Measurements from ENCODE around the gene CNOT1. TPM values are rescaled to one million over a fixed set of nuclear protein-coding genes. Genes with fewer than 3 reads are reported as not detected.

The CNOT1 gene
- total and polyA plus RNA-seq, 2 of the 4 experiments (the other 2 are of a cell fraction): 85.5 to 357 TPM

- dilution Hi-C loops (cut with HindIII; ENCODE audit: low sequenced_read_pairs, unreplicated experiment): no loop called here
- CTCF ChIA-PET: interaction anchor here (0.6 to 1.1 kb wide), 2 partner anchors 11 to 13 kb away, joined by 3 read pairs; no protein-coding TSS in a partner anchor
- Histone ChIP-seq H2AK5ac (ENCODE audit: low read depth, low read length) (peak overlapping the region; percentile 67; the same call in 1 of the 2 replicates), H3K56ac (ENCODE audit: extremely low read depth, insufficient read depth, low read length) (0 out of 2 replicates have a peak overlapping the region, but pooled peaks have one; percentile 1), H2AK9ac (replicated peaks; ENCODE audit: low read depth, low read length, poor library complexity) (peak overlapping the region; percentile 89), H2BK120ac (ENCODE audit: low read depth, low read length) (no peak overlapping the region), H3K4me1 (ENCODE audit: control insufficient read depth, insufficient read depth, low read length) (peaks cover 7% of the 10 kb centered on the region; the same call in 1 of the 2 replicates), H2BK20ac (ENCODE audit: low read depth, low read length) (no peak overlapping the region), H2AFZ (replicated peaks; ENCODE audit: low read length, poor library complexity) (peak overlapping the region; percentile 88), H3K27me3 (ENCODE audit: control insufficient read depth, insufficient read depth, low read length) (no peaks in the 10 kb centered on the region; the same call in 1 of the 2 replicates), H3K23ac (ENCODE audit: low read depth, low read length) (no peak overlapping the region), H3K4me3 (ENCODE audit: insufficient read depth, low read depth, low read length) (peak overlapping the region; percentile 42), H3K18ac (ENCODE audit: low read depth, low read length) (no peak overlapping the region), H3K9ac (ENCODE audit: low read depth, low read length) (peak overlapping the region; percentile 68), H3K9me3 (ENCODE audit: control insufficient read depth, insufficient read depth, low read length) (no peaks in the 10 kb centered on the region), H3K79me1 (ENCODE audit: low read depth in 1 of 2, low read length in 2 of 2) (0 out of 4 replicates have a peak, but pooled peaks cover 0 to 7% of the 10 kb centered on the region in 2 experiments), H4K8ac (ENCODE audit: low read depth in 2 of 2, low read length in 2 of 2) (peak overlapping the region; percentile 50 to 51; a peak in 3 of 4 replicates), H3K27ac (ENCODE audit: insufficient read depth, low read length) (peak overlapping the region; percentile 16; the same call in 1 of the 2 replicates), H4K20me1 (ENCODE audit: insufficient read depth, low read length) (no peaks in the 10 kb centered on the region), H3K4ac (ENCODE audit: low read depth, low read length) (peak overlapping the region; percentile 33; the same call in 1 of the 2 replicates), H2BK15ac (ENCODE audit: low read depth, low read length) (no peak overlapping the region), H3K9me1 (ENCODE audit: insufficient read depth, low read length) (0 out of 2 replicates have a peak, but pooled peaks cover 4% of the 10 kb centered on the region), H2BK5ac (ENCODE audit: low read depth, low read length, poor library complexity, severe bottlenecking) (no peak overlapping the region), H4K91ac (ENCODE audit: insufficient read depth, low read depth, low read length) (peak overlapping the region; percentile 26; the same call in 1 of the 2 replicates), H3K36me3 (ENCODE audit: control insufficient read depth, insufficient read depth, low read length) (0 out of 2 replicates have a peak, but pooled peaks cover 3% of the 10 kb centered on the region), H3K14ac (replicated peaks; ENCODE audit: low read depth, low read length) (no peak overlapping the region), H3K4me2 (ENCODE audit: low read depth, low read length) (peak overlapping the region; percentile 79), H4K5ac (ENCODE audit: low read depth, low read length) (no peak overlapping the region)
- POLR2A ChIA-PET (ENCODE audit: unreplicated experiment): no interaction called here
- WGBS, 2 experiments (ENCODE audit: extremely low coverage in 2 of 2, insufficient read length in 1 of 2): 18% methylated on average over 10 of the region's 36 CpGs; no CpG with 5 or more reads in 1 of the 2 experiments
- ATAC-seq (ENCODE audit: low read depth) (peak; percentile 15), DNase-seq (no peak)
- BruUV-seq (replicated peaks): no TSS peak
- intact Hi-C loops (cut with micrococcal nuclease): no loop called here
- in situ Hi-C loops (cut with MboI; ENCODE audit: low sequenced_read_pairs): no loop called here
- TF ChIP-seq BHLHE40 (IDR thresholded peaks at IDR 0.05; ENCODE audit: low read depth, low read length) (no peak), MAFK (IDR thresholded peaks at IDR 0.05; ENCODE audit: low read depth, low read length) (no peak), RAD21 (IDR thresholded peaks at IDR 0.05; ENCODE audit: low read length) (no peak), MXI1 (IDR thresholded peaks at IDR 0.05; ENCODE audit: borderline replicate concordance, low read depth, low read length) (no peak), CTCF (conservative IDR thresholded peaks at IDR 0.05; ENCODE audit: low read depth, low read length) (no peak), CEBPB (IDR thresholded peaks at IDR 0.05; ENCODE audit: low read depth, low read length) (no peak), RCOR1 (IDR thresholded peaks at IDR 0.05; ENCODE audit: insufficient replicate concordance, low read length) (no peak), USF2 (IDR thresholded peaks at IDR 0.05; ENCODE audit: low read depth, low read length) (no peak), RFX5 (IDR thresholded peaks at IDR 0.05; ENCODE audit: low read depth, low read length) (no peak), CHD1 (IDR thresholded peaks at IDR 0.05; ENCODE audit: low read depth, low read length) (no peak), MAZ (IDR thresholded peaks at IDR 0.05; ENCODE audit: borderline replicate concordance, low read depth, low read length) (no peak), ELK1 (IDR thresholded peaks at IDR 0.05; ENCODE audit: borderline replicate concordance, low read depth, low read length) (no peak), SMC3 (IDR thresholded peaks at IDR 0.05; ENCODE audit: low read depth, low read length) (no peak)
Observed at GRCh38 chr16:58500430-58501241, 129.0 kb downstream of the CNOT1 start.

Data from IMR-90 (cell line).